ENCODE measurements around the gene SNX21. TPM values are rescaled to one million over a fixed set of nuclear protein-coding genes. Genes with fewer than 3 reads are reported as not detected.

Gene SNX21
- total RNA-seq, 1 donor from 2014 or later: 22.5 TPM

DNA sequence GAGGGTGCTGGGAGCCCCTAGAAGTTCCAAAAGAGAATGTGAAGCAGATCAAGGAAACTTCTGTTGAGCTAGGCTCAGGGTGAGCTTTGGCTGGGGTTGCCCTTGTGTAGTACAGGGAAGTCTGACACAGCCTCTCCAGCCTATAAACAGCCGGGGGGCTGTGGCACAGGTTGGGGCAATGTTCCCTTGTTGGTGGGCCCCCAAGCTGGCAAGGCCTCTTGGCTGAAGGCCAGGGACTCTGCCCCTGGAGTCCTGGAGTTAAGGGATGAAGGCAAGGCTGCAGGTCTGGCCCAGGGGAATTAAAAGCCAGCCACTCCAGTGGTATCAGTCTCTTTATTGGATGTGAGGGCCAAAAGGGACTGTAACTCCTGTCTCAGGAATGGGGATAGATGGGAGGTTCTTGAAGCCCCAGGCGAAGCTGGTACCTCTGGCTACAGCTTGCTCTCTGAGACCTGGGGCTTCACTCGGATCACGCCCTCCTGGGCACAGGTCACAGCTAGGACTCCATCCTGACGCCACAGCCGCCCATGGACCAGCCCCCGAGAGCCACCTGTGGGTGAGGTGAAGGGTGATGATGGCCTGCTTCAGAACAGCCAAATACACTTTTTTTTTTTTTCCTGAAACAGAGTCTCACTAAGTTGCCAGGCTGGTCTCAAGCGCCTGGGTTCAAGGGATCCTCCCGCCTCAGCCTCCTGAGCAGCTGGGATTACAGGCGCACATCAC, 8.0 kb downstream of the SNX21 start:
- ATAC-seq: no peak
- no peak for DNase-seq (ENCODE audit: missing footprints)
- intact Hi-C loops (cut with DNase I): no loop called here

- DNase-seq (ENCODE audit: missing footprints) (no peak), ATAC-seq (peak; percentile 35)
- intact Hi-C loops (cut with DNase I): no loop called here
Observed at GRCh38 chr20:45842169-45842812, 8.7 kb downstream of the SNX21 start.

GRCh38 chr20:45843506-45843905, 9.9 kb downstream of the SNX21 start:
- intact Hi-C loops (cut with DNase I): no loop called here
- ATAC-seq: no peak
- DNase-seq (ENCODE audit: missing footprints): no peak

DNA sequence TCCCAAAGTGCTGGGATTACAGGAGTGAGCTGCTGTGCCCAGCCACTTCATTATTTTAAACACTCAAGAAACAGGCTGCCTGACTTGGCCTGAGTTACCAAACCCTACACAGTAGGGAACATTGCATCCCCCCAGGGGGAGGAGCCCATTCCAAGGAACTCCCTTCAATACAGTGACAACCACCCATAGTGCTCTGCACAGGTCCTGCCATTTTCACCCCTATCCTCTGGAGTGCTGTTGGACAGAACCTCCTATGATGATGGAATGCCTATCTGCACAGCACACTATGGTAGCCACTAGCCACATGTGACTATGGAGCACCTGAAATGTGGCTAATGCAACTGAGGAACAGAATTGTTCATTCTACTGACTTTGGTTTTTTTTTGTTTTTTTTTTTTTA, 11.9 kb downstream of the SNX21 start:
- ATAC-seq (no peak), DNase-seq (ENCODE audit: missing footprints) (no peak)
- intact Hi-C loops (cut with DNase I): no loop called here

DNA sequence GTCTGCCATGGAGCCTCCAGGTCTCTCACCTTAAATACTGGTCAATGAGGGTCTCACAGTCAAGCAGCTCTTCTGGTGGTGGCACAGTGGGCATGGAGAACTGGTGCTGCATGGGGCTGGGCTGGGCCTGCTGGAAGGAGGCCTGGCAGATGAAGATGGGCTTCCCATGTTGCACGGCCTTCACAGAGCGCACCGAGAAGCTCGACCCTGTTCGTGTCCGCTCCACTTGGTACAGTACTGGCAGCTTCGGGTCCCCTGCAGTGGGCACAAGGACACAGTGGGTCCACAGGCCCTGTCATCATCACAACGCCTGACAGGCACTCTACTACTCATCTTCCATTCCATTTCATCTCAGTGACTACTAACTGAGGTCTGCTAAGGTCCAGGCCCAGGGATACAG, 14.8 kb downstream of the SNX21 start:
- intact Hi-C loops (cut with DNase I): no loop called here
- no peak for ATAC-seq

GRCh38 chr20:45848969-45849582, 15.5 kb downstream of the SNX21 start:
- no peak for DNase-seq (ENCODE audit: missing footprints)
- intact Hi-C loops (cut with DNase I): no loop called here
- no peak for ATAC-seq

More for the DNA sequence above, 14.8 kb downstream of the SNX21 start:
- no peak for DNase-seq (ENCODE audit: missing footprints)

DNA sequence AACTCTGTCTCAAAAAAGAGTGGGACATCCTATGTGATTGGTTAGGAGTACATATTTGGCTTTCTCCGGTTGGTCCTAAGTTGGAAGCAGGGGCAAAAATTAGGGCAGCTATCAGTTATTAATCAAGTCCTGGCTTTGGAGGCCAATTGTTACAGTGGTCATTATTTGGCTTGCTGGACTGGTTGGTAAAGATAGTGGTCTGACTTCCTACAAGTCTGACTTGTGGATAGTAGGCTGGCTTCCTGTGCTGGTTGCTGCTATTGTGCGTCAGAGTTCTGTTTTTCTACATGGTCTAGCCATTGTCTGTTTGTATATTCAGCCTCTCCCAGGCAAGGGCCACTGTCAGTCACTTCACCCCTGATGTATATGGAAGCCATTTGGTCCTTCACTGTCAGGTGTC, 16.6 kb downstream of the SNX21 start:
- intact Hi-C loops (cut with DNase I): no loop called here
- DNase-seq (ENCODE audit: missing footprints) (no peak), ATAC-seq (no peak)

DNA sequence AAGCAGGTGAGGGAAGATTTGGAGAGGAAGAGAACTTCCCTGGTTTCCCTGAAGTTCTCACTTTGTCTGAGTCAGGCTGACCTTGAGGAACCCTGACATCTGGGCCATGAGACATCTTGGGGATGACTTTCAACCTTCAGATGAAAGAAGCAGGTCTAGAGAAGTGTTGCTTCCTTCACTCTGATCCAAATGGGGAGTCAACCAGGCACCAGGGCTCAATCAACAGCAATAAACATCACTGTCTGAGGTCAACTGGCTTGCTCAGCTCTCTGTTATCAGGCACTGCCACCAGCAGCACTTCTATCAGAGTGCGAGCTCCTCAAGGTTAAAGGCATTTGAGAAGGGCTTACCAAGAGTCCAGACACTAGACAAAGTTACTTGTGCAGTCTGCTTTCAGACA, 17.3 kb downstream of the SNX21 start:
- DNase-seq (ENCODE audit: missing footprints): no peak
- peak; percentile 55 for ATAC-seq
- intact Hi-C loops (cut with DNase I): no loop called here

- intact Hi-C loops (cut with DNase I): no loop called here
- DNase-seq (ENCODE audit: missing footprints) (no peak), ATAC-seq (no peak)
Observed at GRCh38 chr20:45851501-45851900, 17.9 kb downstream of the SNX21 start.

DNA sequence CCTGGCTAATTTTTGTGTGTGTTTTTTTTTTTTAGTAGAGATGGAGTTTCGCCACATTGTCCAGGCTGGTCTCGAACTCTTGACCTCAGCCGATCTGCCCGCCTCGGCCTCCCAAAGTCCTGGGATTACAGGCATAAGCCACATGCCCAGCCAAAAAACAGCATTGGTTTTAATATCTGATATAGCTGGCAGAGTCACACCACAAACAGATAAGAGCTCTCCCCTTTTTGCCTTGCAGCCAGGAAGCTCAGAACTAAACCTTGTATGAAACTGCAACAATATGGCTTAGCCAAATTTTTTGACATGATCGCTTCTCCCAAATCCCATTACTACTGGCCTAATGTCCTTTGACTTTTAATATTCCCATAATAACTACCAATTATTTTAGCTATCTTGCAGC, 18.7 kb downstream of the SNX21 start:
- DNase-seq (ENCODE audit: missing footprints) (no peak), ATAC-seq (no peak)
- intact Hi-C loops (cut with DNase I): no loop called here

- intact Hi-C loops (cut with DNase I): no loop called here
- no peak for ATAC-seq
- no peak for DNase-seq (ENCODE audit: missing footprints)
Observed at GRCh38 chr20:45853484-45853883, 19.9 kb downstream of the SNX21 start.

- ATAC-seq (peak; percentile 99), DNase-seq (ENCODE audit: missing footprints) (peak; percentile 94)
- intact Hi-C loops (cut with DNase I): no loop called here
Observed at GRCh38 chr20:45857114-45857881, 23.7 kb downstream of the SNX21 start, which contains the start of the genes ACOT8 and ZSWIM3. Gene ACOT8 (minus strand): TSS chr20:45857392. CDS start chr20:45857315, 77 bp downstream. Gene ZSWIM3 (plus strand): TSS chr20:45857614. CDS start chr20:45857826, 212 bp downstream.

GRCh38 chr20:45857882-45858216, 24.2 kb downstream of the SNX21 start:
- no peak for ATAC-seq
- DNase-seq (ENCODE audit: missing footprints): no peak
- intact Hi-C loops (cut with DNase I): no loop called here

DNA sequence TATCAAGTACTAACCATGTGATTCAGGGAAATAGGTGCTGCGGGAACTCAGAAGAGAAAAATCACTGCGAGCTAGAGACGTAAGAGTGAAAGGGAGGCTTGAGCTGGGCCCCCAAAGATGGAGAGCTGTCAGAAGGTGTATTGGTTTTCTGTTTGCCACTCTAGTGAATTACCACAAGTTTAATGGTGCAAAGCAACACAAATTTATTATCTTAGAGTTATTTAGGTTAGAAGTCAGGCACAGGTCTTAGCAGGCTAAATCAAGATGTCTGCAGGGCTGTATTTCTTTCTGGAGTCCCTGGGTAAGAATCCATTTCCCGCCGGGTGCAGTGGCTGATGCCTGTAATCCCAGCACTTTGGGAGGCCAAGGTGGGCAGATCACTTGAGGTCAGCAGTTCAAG, 26.3 kb downstream of the SNX21 start:
- intact Hi-C loops (cut with DNase I): no loop called here
- DNase-seq (ENCODE audit: missing footprints): no peak
- no peak for ATAC-seq

DNA sequence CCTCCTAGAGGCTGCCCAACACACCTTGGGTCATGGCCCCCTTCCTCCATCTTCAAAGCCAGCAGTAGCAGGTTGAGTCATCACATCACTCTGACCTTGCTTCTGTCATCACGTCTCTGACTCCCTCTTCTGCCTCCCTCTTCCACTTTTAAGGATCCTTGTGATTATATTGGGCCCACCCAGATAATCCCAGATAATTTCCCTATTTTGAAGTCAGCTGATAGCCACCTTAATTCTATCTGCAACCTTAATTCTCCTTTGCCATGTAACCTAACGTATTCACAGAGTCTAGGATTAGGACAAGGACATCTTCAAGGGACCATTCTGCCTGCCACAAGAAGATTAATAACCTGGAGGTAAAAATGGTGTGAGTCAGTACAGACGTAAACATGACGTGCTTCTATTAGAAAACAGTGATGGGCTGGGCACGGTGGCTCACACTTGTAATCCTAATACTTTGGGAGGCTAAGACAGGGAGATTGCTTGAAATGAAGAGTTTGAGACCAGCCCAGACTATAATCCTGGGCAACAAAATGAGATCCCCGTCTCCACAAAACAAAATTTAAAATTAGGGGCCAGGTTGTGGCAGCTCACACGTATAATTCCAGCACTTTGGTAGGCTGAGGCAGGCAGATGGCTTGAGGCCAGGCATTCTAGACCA, 27.1 kb downstream of the SNX21 start:
- intact Hi-C loops (cut with DNase I): no loop called here
- no peak for ATAC-seq
- DNase-seq (ENCODE audit: missing footprints): no peak

- intact Hi-C loops (cut with DNase I): no loop called here
- ATAC-seq (no peak), DNase-seq (ENCODE audit: missing footprints) (no peak)
Observed at GRCh38 chr20:45861221-45862075, 27.8 kb downstream of the SNX21 start.

DNA sequence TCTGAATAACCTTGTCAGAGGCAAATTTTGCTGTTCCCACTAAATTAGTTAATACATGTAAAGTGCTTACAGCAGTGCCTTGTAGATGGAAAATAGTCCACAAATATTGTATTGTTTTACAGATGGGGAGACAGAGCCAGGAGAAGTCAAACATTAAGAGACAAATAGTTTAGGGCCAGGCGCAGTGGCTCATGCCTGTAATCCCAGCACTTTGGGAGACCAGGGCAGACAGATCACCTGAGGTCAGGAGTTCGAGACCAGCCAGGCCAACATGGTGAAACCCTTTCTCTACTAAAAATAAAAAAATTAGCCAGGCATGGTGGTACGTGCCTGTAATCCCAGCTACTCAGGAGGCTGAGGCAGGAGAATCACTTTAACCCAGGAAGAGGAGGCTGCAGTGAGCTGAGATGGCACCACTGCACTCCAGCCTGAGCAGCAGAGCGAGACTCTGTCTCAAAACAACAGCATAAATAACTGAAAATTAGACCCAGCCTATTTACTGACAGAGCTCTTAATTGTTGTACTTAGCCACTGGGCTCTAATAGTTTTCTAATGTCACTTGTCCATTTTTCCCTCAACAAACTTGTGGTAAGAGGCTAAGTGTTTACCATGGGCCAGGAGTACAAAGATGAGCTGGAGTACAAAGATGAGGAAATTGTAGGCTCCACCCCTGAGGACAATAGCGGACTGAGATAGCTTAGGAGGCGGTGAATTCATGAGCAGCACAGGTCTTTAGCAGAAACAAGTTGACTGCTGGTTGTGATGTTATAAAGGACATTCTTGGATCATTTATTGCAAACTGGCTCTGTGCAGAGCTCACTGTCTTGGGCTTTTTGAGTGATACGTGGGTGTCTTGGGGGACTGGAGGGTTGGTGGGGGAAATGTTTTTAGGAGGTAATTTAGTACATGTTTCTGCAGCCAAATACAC, 30.2 kb downstream of the SNX21 start:
- intact Hi-C loops (cut with DNase I): no loop called here
- DNase-seq (ENCODE audit: missing footprints) (no peak), ATAC-seq (no peak)

Data from Right ventricle myocardium inferior (tissue), 1 donor.